GM19099 (cell line): ENCODE data around the gene KSR2.

ENCODE experiments used
- POLR2A ChIP-seq: IDR thresholded peaks from 3 replicates; pipeline ENCODE4 v1.6.1; 2011; ENCODE audit warnings: low read depth; ENCODE audit not compliant: insufficient read length; ENCODE audit errors: extremely low read depth

KSR2 gene

GRCh38 chr12:117968826-117969659, at the start of gene KSR2:
Gene KSR2, minus strand, starts transcription at chr12:117968990. Its CDS starts 735 bp downstream, at chr12:117968255.
- TF ChIP-seq POLR2A: no peak

DNA sequence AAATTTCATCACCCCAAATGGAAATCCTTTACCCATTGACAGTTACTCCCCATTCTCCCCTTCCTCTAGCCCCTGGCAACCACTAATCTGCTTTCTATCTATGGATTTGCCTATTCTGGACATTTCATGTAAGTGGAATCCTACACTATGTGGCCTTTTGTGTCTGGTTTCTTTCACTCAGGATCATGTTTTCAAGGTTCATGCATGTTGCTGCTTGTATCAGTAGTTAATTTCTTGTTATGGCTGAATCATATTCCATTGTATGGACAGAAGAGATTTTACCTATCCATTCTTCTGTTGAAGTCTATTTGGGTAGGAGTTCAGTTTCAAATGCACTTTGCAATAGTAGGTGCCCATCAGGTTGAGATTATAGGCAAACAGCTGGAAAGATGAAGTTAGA, 49.1 kb upstream of the KSR2 start:
- no peak for TF ChIP-seq POLR2A

- peak; percentile 91 for TF ChIP-seq POLR2A
Observed at GRCh38 chr12:118016424-118017264, 47.9 kb upstream of the KSR2 start, which contains the start of gene RFC5. Gene RFC5, plus strand, starts transcription at chr12:118016703. Its CDS starts 125 bp downstream, at chr12:118016828.

- no peak for TF ChIP-seq POLR2A
Observed at GRCh38 chr12:118015944-118016343, 47.2 kb upstream of the KSR2 start.

GRCh38 chr12:118015306-118015705, 46.5 kb upstream of the KSR2 start:
- no peak for TF ChIP-seq POLR2A

- TF ChIP-seq POLR2A: no peak
Observed at GRCh38 chr12:118013283-118013682, 44.5 kb upstream of the KSR2 start.

- no peak for TF ChIP-seq POLR2A
Observed at GRCh38 chr12:118011961-118012360, 43.2 kb upstream of the KSR2 start.

DNA sequence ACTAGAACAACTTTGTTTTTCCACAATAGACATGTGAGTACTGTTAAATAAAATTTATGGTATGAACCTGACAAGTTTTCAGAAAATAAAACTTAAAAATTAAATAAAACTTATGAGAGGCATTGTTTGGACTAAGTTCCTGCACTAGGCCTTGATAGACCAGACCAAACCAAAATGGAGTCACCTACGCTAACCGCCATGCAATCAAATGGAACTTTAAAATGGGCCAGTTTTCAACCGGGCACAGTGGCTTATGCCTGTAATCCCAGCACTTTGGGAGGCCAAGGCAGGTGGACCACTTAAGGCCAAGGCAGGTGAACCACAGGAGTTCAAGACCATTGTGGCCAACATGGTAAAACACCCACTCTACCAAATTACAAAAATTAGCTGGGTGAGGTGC, 42.6 kb upstream of the KSR2 start:
- TF ChIP-seq POLR2A: no peak

DNA sequence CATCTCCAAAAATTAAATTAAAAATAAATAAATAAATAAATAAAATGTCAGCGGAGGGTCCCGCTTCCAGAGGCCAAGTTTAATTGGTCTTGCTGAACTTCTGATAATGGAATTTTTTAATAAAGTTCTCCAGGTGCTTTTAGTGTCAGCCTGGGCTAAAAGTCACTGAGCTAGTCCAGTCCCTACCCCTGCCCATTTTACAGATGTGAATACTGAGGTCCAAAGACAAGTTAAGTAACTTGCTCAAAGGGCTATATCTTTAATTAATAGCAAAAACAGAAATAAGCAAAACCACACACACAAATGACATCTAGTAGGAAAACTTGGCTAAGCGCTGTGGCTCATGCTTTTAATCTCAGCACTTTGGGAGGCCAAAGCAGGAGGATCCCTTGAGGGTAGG, 42.1 kb upstream of the KSR2 start:
- TF ChIP-seq POLR2A: no peak

DNA sequence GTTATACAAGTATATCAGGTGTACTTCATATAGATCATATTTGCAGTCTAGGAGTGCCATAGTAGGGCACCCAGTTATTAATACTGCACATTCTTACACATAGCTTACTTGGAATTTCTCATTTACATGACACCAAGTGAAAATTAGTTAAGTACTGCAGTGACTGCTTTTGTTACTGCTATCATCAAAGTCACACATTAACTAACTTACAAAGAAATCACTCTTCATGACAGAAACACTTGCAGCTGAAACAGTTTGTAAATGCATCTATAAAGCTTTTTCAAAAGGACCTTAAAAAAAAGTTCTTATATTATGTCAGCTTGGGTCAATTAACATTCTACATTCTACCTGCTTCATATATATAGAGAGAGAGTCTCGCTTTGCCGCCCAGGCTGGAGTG, 29.9 kb upstream of the KSR2 start:
- no peak for TF ChIP-seq POLR2A

- TF ChIP-seq POLR2A: no peak
Observed at GRCh38 chr12:117994551-117995438, 26.0 kb upstream of the KSR2 start.

GRCh38 chr12:117986705-117987469, 18.1 kb upstream of the KSR2 start:
- no peak for TF ChIP-seq POLR2A

- no peak for TF ChIP-seq POLR2A
Observed at GRCh38 chr12:117985182-117985581, 16.4 kb upstream of the KSR2 start.

DNA sequence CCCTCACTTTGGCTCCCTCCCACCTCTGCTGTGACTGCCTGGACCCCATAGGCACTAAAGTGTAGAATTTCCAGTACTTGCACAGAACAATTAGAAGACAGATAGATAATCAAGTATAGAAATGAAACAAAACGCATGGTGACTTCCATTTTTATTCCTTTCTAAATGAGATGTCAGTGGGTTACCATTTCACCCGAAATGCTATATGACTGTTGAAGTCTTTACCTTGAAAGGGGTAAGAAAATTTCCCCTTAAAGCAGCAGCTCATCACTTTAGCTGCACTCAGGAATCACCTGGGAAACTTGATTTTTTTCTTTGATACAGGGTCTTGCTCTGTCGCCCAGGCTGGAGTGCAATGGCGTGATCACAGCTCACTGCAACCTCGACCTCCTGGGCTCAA, 12.5 kb upstream of the KSR2 start:
- TF ChIP-seq POLR2A: no peak
